Activated naive CD4-positive, alpha-beta T cell treated with anti-CD3 and anti-CD28 coated beads for 36 hours (primary cell): ENCODE data around the gene PRMT9. TPM values are rescaled to one million over a fixed set of nuclear protein-coding genes. Genes with fewer than 3 reads are reported as not detected.
A peak's percentile ranks its signal among the peaks of the same experiment; 100 is the strongest.

Experiments
- CTCF ChIA-PET: fragments of 350-600 bp; sonication (Branson Sonifier 250); formaldehyde crosslinking; loops from one replicate; lab custom pipeline; 2021; ENCODE audit warnings: antibody characterized with exemption; lab: Charles Lee
- DNase-seq: peaks from one replicate; pipeline ENCODE4 v3.0.0-alpha.2; 2020
- H3K27ac Mint-ChIP-seq: one replicate; pipeline ENCODE4 v1.8.0; 2021; ENCODE audit warnings: mild to moderate bottlenecking, mixed read lengths
- H3K27me3 Mint-ChIP-seq: one replicate; pipeline ENCODE4 v1.8.0; 2021; ENCODE audit warnings: low read depth, mixed read lengths
- H3K36me3 Mint-ChIP-seq: one replicate; pipeline ENCODE4 v1.8.0; 2021; ENCODE audit warnings: low read depth, mixed read lengths
- H3K4me1 Mint-ChIP-seq: one replicate; pipeline ENCODE4 v1.8.0; 2021; ENCODE audit warnings: low read depth, mixed read lengths
- H3K4me3 Mint-ChIP-seq: one replicate; pipeline ENCODE4 v1.8.0; 2021; ENCODE audit warnings: mild to moderate bottlenecking, moderate library complexity, mixed read lengths
- H3K9me3 Mint-ChIP-seq: one replicate; pipeline ENCODE4 v1.8.0; 2021; ENCODE audit warnings: mixed read lengths
- intact Hi-C: fragments of 100-400 bp; cut with micrococcal nuclease; formaldehyde crosslinking; loops from one replicate; pipeline ENCODE4 v1.15.1; 2023
- total RNA-seq, 2 experiments: library from RNA; stranded (reverse); gene quantifications; one replicate each; pipeline ENCODE4 v1.2.3, GENCODE V29; 2021

Gene PRMT9
- total RNA-seq, 2 experiments from 2014 or later, result 7.3 to 8.2 TPM

GRCh38 chr4:147678106-147678505, 5.9 kb downstream of the PRMT9 start:
- intact Hi-C loops, result no loop called here
- Mint-ChIP-seq H3K36me3 (peaks cover 14% of the 10 kb centered on the region), H3K9me3 (no peaks in the 10 kb centered on the region), H3K4me3 (no peak overlapping the region), H3K4me1 (peaks cover 17% of the 10 kb centered on the region), H3K27me3 (no peaks in the 10 kb centered on the region), H3K27ac (no peak overlapping the region)
- CTCF ChIA-PET, result interaction anchor here (0.8 to 1.1 kb wide), 2 partner anchors 29 to 189 kb away, joined by 3 to 6 read pairs; no protein-coding TSS in a partner anchor
- no peak for DNase-seq

GRCh38 chr4:147674496-147674895, 9.5 kb downstream of the PRMT9 start:
- no peak overlapping the region for H3K27ac Mint-ChIP-seq
- intact Hi-C loops, result no loop called here
- no peaks in the 10 kb centered on the region for H3K4me1 Mint-ChIP-seq
- DNase-seq, result no peak
- no peaks in the 10 kb centered on the region for H3K27me3 Mint-ChIP-seq
- no peaks in the 10 kb centered on the region for H3K9me3 Mint-ChIP-seq
- H3K36me3 Mint-ChIP-seq, result peaks cover 30% of the 10 kb centered on the region
- no peak overlapping the region for H3K4me3 Mint-ChIP-seq
- CTCF ChIA-PET, result interaction anchor here (0.6 to 1.3 kb wide), 4 partner anchors 9 to 192 kb away, joined by 3 to 5 read pairs (median 4); no protein-coding TSS in a partner anchor

GRCh38 chr4:147674073-147674472, 9.9 kb downstream of the PRMT9 start:
- no peak for DNase-seq
- Mint-ChIP-seq H3K4me1 (no peaks in the 10 kb centered on the region), H3K4me3 (no peak overlapping the region), H3K27me3 (no peaks in the 10 kb centered on the region), H3K36me3 (peaks cover 29% of the 10 kb centered on the region), H3K9me3 (no peaks in the 10 kb centered on the region), H3K27ac (no peak overlapping the region)
- CTCF ChIA-PET, result interaction anchor here (0.6 to 1.3 kb wide), 4 partner anchors 8 to 193 kb away, joined by 3 to 4 read pairs (median 4); no protein-coding TSS in a partner anchor
- intact Hi-C loops, result no loop called here

GRCh38 chr4:147658501-147658900, 25.5 kb downstream of the PRMT9 start:
- no peak for DNase-seq
- H3K4me3 Mint-ChIP-seq, result no peak overlapping the region
- H3K36me3 Mint-ChIP-seq, result peaks cover 34% of the 10 kb centered on the region

GRCh38 chr4:147655639-147656038, 28.3 kb downstream of the PRMT9 start:
- H3K9me3 Mint-ChIP-seq, result no peaks in the 10 kb centered on the region
- peaks cover 35% of the 10 kb centered on the region for H3K36me3 Mint-ChIP-seq
- intact Hi-C loops, result no loop called here
- H3K4me3 Mint-ChIP-seq, result no peak overlapping the region
- no peak for DNase-seq
- no peaks in the 10 kb centered on the region for H3K27me3 Mint-ChIP-seq
- H3K27ac Mint-ChIP-seq, result no peak overlapping the region
- H3K4me1 Mint-ChIP-seq, result peaks cover 10% of the 10 kb centered on the region
- CTCF ChIA-PET, result no interaction called here

More at GRCh38 chr4:147658501-147658900, 25.5 kb downstream of the PRMT9 start:
- CTCF ChIA-PET, result interaction anchor here (0.6 to 1.2 kb wide), 2 partner anchors 69 to 208 kb away, joined by 3 to 8 read pairs; no protein-coding TSS in a partner anchor
- Mint-ChIP-seq H3K4me1 (no peaks in the 10 kb centered on the region), H3K27ac (no peak overlapping the region), H3K9me3 (no peaks in the 10 kb centered on the region), H3K27me3 (no peaks in the 10 kb centered on the region)
- intact Hi-C loops, result no loop called here

- H3K27me3 Mint-ChIP-seq, result no peaks in the 10 kb centered on the region
- H3K4me1 Mint-ChIP-seq, result peaks cover 32% of the 10 kb centered on the region
- no peak overlapping the region for H3K4me3 Mint-ChIP-seq
- CTCF ChIA-PET, result interaction anchor here (0.7 to 0.9 kb wide), 2 partner anchors 8 to 216 kb away, joined by 3 to 5 read pairs; no protein-coding TSS in a partner anchor
- no peak overlapping the region for H3K27ac Mint-ChIP-seq
- intact Hi-C loops, result loop anchor here (1.0 kb wide), 1 partner anchor 34 kb away; the partner anchor contains the start of gene TMEM184C
- H3K36me3 Mint-ChIP-seq, result peaks cover 46% of the 10 kb centered on the region
- DNase-seq, result peak; percentile 14
- no peaks in the 10 kb centered on the region for H3K9me3 Mint-ChIP-seq
Measured at GRCh38 chr4:147651563-147651962, 32.4 kb downstream of the PRMT9 start.

GRCh38 chr4:147648656-147649055, 35.3 kb downstream of the PRMT9 start:
- no peak for DNase-seq
- intact Hi-C loops, result no loop called here
- Mint-ChIP-seq H3K27ac (no peak overlapping the region), H3K4me3 (no peak overlapping the region), H3K4me1 (peaks cover 42% of the 10 kb centered on the region), H3K9me3 (no peaks in the 10 kb centered on the region), H3K27me3 (no peaks in the 10 kb centered on the region), H3K36me3 (peaks cover 37% of the 10 kb centered on the region)
- CTCF ChIA-PET, result interaction anchor here (0.6 kb wide), 1 partner anchor 29 kb away, joined by 6 read pairs; no protein-coding TSS in a partner anchor

GRCh38 chr4:147645099-147645498, 38.9 kb downstream of the PRMT9 start:
- peaks cover 2% of the 10 kb centered on the region for H3K9me3 Mint-ChIP-seq
- H3K4me3 Mint-ChIP-seq, result no peak overlapping the region
- H3K4me1 Mint-ChIP-seq, result peaks cover 37% of the 10 kb centered on the region
- CTCF ChIA-PET, result interaction anchor here (1.0 kb wide), 1 partner anchor 222 kb away, joined by 3 read pairs; no protein-coding TSS in a partner anchor
- H3K36me3 Mint-ChIP-seq, result peaks cover 52% of the 10 kb centered on the region
- intact Hi-C loops, result no loop called here
- no peak overlapping the region for H3K27ac Mint-ChIP-seq
- no peak for DNase-seq
- H3K27me3 Mint-ChIP-seq, result no peaks in the 10 kb centered on the region

GRCh38 chr4:147644471-147644870, 39.5 kb downstream of the PRMT9 start:
- peaks cover 37% of the 10 kb centered on the region for H3K4me1 Mint-ChIP-seq
- no peaks in the 10 kb centered on the region for H3K27me3 Mint-ChIP-seq
- intact Hi-C loops, result no loop called here
- no peak overlapping the region for H3K4me3 Mint-ChIP-seq
- no peak for DNase-seq
- H3K27ac Mint-ChIP-seq, result no peak overlapping the region
- peaks cover 50% of the 10 kb centered on the region for H3K36me3 Mint-ChIP-seq
- CTCF ChIA-PET, result interaction anchor here (1.0 kb wide), 1 partner anchor 223 kb away, joined by 3 read pairs; no protein-coding TSS in a partner anchor
- peaks cover 2% of the 10 kb centered on the region for H3K9me3 Mint-ChIP-seq

GRCh38 chr4:147643616-147644015, 40.3 kb downstream of the PRMT9 start:
- CTCF ChIA-PET, result interaction anchor here (1.2 to 1.4 kb wide), 2 partner anchors 8 to 36 kb away, joined by 3 read pairs; no protein-coding TSS in a partner anchor
- H3K27ac Mint-ChIP-seq, result no peak overlapping the region

GRCh38 chr4:147640331-147640730, 43.6 kb downstream of the PRMT9 start:
- H3K27ac Mint-ChIP-seq, result no peak overlapping the region
- H3K4me3 Mint-ChIP-seq, result no peak overlapping the region
- CTCF ChIA-PET, result no interaction called here
- H3K27me3 Mint-ChIP-seq, result no peaks in the 10 kb centered on the region
- H3K4me1 Mint-ChIP-seq, result peaks cover 20% of the 10 kb centered on the region
- peaks cover 7% of the 10 kb centered on the region for H3K9me3 Mint-ChIP-seq
- peaks cover 53% of the 10 kb centered on the region for H3K36me3 Mint-ChIP-seq
- intact Hi-C loops, result no loop called here
- no peak for DNase-seq

More at GRCh38 chr4:147643616-147644015, 40.3 kb downstream of the PRMT9 start:
- Mint-ChIP-seq H3K9me3 (peaks cover 2% of the 10 kb centered on the region), H3K36me3 (peaks cover 48% of the 10 kb centered on the region), H3K4me1 (peaks cover 43% of the 10 kb centered on the region), H3K4me3 (no peak overlapping the region), H3K27me3 (no peaks in the 10 kb centered on the region)
- intact Hi-C loops, result no loop called here
- no peak for DNase-seq

- H3K9me3 Mint-ChIP-seq, result peaks cover 7% of the 10 kb centered on the region
- no peak overlapping the region for H3K4me3 Mint-ChIP-seq
- H3K27ac Mint-ChIP-seq, result no peak overlapping the region
- intact Hi-C loops, result loop anchor here (2.0 kb wide), 1 partner anchor 23 kb away; the partner anchor contains the start of gene TMEM184C
- CTCF ChIA-PET, result interaction anchor here (1.6 kb wide), 1 partner anchor 22 kb away, joined by 4 read pairs; the partner anchor contains the start of gene TMEM184C
- H3K4me1 Mint-ChIP-seq, result peaks cover 21% of the 10 kb centered on the region
- DNase-seq, result no peak
- no peaks in the 10 kb centered on the region for H3K27me3 Mint-ChIP-seq
- H3K36me3 Mint-ChIP-seq, result peaks cover 60% of the 10 kb centered on the region
Measured at GRCh38 chr4:147639388-147639787, 44.6 kb downstream of the PRMT9 start.
